ENCODE results near the gene FGF1. TPM values are rescaled to one million over a fixed set of nuclear protein-coding genes. Genes with fewer than 3 reads are reported as not detected.

The FGF1 gene
- total and polyA plus RNA-seq, 11 donors, result 8.7 to 74.7 (median 49.0) TPM

GRCh38 chr5:142592365-142592764 lies 93.5 kb downstream of the FGF1 start:
- Histone ChIP-seq H3K27ac (no peak overlapping the region), H3K9me3 (no peaks in the 10 kb centered on the region), H3K4me3 (no peak overlapping the region), H3K27me3 (no peaks in the 10 kb centered on the region), H3K4me1 (peaks cover 0 to under 1% (median 0%) of the 10 kb centered on the region in 12 donors), H3K36me3 (peaks cover 0 to 21% (median 0%) of the 10 kb centered on the region in 9 donors)
- TF ChIP-seq CTCF (IDR thresholded peaks at IDR 0.05) (no peak), POLR2A (IDR thresholded peaks at IDR 0.05) (no peak)
- ATAC-seq, result no peak
- no peak for DNase-seq
- intact Hi-C loops (cut with DNase I), result no loop called here
- WGBS, 4 donors, result 76 to 86% (median 84%) methylated on average over 4 of the region's 4 CpGs

GRCh38 chr5:142590451-142591231 lies 95.2 kb downstream of the FGF1 start:
- Histone ChIP-seq H3K4me1 (peaks cover 0 to 3% (median 0%) of the 10 kb centered on the region in 12 donors), H3K9me3 (no peaks in the 10 kb centered on the region), H3K4me3 (no peak overlapping the region), H3K36me3 (peaks cover 0 to 21% (median 0%) of the 10 kb centered on the region in 9 donors), H3K27me3 (no peaks in the 10 kb centered on the region), H3K27ac (peak overlapping the region in 3 of 12 donors; percentile 9 to 47 (median 21))
- DNase-seq (no peak), ATAC-seq (peak in 2 of 4 donors; percentile 36 to 57)
- 55 to 67% (median 59%) methylated on average over 4 of the region's 4 CpGs for WGBS, 4 donors
- intact Hi-C loops (cut with DNase I), result no loop called here
- no peak for TF ChIP-seq POLR2A (IDR thresholded peaks at IDR 0.05)
- no peak for TF ChIP-seq CTCF (IDR thresholded peaks at IDR 0.05)

- H3K4me1 ChIP-seq, result peaks cover 0 to 6% (median 0%) of the 10 kb centered on the region in 12 donors
- DNase-seq (no peak), ATAC-seq (no peak)
- H3K4me3 ChIP-seq, result no peak overlapping the region
- H3K27ac ChIP-seq, result no peak overlapping the region
- TF ChIP-seq POLR2A (IDR thresholded peaks at IDR 0.05) (no peak), CTCF (IDR thresholded peaks at IDR 0.05) (no peak)
- no peaks in the 10 kb centered on the region for H3K27me3 ChIP-seq
- intact Hi-C loops (cut with DNase I), result no loop called here
- WGBS, 4 donors, result 92 to 98% (median 95%) methylated on average over 1 of the region's 1 CpG
- H3K9me3 ChIP-seq, result no peaks in the 10 kb centered on the region
- H3K36me3 ChIP-seq, result peaks cover 0 to 17% (median 0%) of the 10 kb centered on the region in 9 donors
Measured at GRCh38 chr5:142589720-142590119, 96.2 kb downstream of the FGF1 start.

- intact Hi-C loops (cut with DNase I), result no loop called here
- DNase-seq, result no peak
- TF ChIP-seq POLR2A (IDR thresholded peaks at IDR 0.05) (no peak), CTCF (IDR thresholded peaks at IDR 0.05) (peak; percentile 18 to 60 (median 44))
- Histone ChIP-seq H3K4me1 (peaks cover 0 to 6% (median 0%) of the 10 kb centered on the region in 12 donors), H3K9me3 (no peaks in the 10 kb centered on the region), H3K27me3 (no peaks in the 10 kb centered on the region), H3K36me3 (peaks cover 0 to 5% (median 0%) of the 10 kb centered on the region in 9 donors), H3K27ac (no peak overlapping the region), H3K4me3 (no peak overlapping the region)
- WGBS, 4 donors, result 54 to 59% (median 56%) methylated on average over 6 of the region's 6 CpGs
- ATAC-seq, result no peak
Measured at GRCh38 chr5:142587354-142587965, 98.4 kb downstream of the FGF1 start.

All from heart left ventricle (tissue), 16 donors.